Measurements from ENCODE around the gene ORMDL3. TPM values are rescaled to one million over a fixed set of nuclear protein-coding genes. Genes with fewer than 3 reads are reported as not detected.
"Not testable (repeated sequence)": the region's sequence is repeated elsewhere in the genome, so short reads cannot be mapped to it uniquely, and the experiment has no call there.

Gene ORMDL3
- total RNA-seq, 1 experiment from 2014 or later: 66.7 TPM

DNA sequence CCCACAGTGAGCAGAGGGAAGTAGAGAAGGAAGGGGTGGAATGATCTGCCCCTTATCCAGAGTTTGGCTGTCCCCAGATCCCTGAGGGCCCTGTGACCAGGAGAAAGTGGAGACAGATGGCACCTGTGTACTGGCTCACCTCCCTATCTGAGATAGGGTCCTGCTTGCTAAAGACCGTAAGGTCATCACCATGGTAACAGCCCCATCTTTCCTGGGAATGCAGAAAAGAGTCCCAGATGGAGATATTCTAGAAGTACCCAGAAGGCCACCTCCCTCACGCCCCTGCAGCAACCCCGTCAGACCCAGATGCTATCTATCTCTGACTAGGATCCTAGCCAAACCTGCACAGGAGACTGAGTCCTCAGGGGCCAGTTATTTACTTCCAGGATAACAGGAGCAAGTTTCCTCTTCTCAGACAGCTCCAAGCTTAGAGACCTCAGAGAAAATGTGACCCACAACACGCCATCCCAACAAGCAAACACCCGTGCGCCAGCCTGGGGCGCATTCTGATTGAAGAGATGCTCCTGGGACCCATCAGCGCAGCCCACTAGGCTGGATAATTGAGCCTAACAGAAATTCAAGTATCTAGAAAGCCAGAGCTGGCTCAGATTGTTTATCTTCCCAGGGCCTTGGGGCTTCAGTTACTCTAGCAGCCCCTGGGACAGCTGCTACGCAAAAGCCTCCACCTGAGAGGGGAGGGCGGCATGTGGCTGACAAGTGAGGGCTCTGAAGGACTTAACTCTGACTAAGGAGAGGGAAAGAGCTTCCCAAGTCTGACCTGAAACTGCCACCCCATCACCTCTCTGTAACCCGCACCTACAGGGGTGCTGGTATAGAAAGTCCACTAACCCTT is 1.9 kb downstream of the ORMDL3 start:
- DNase-seq (ENCODE audit: low spot score): no peak

DNA sequence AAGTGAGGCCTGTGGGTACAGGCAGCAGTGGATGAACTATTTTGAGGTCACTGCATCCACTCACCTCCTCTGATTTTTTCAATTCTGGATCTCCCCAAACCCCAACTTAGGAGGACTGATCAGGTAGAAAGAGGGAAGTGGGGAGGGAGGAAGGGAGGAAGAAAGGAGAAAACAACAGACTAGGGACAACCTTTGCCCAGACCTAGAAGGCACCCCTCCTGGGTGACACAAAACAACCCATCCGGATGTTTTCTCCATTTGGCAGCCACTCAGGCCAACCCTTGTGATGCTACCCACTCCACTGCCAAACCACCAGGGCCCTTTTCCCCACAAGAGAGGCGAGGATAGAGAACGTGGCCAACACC is 2.7 kb downstream of the ORMDL3 start:
- DNase-seq (ENCODE audit: low spot score): no peak

DNA sequence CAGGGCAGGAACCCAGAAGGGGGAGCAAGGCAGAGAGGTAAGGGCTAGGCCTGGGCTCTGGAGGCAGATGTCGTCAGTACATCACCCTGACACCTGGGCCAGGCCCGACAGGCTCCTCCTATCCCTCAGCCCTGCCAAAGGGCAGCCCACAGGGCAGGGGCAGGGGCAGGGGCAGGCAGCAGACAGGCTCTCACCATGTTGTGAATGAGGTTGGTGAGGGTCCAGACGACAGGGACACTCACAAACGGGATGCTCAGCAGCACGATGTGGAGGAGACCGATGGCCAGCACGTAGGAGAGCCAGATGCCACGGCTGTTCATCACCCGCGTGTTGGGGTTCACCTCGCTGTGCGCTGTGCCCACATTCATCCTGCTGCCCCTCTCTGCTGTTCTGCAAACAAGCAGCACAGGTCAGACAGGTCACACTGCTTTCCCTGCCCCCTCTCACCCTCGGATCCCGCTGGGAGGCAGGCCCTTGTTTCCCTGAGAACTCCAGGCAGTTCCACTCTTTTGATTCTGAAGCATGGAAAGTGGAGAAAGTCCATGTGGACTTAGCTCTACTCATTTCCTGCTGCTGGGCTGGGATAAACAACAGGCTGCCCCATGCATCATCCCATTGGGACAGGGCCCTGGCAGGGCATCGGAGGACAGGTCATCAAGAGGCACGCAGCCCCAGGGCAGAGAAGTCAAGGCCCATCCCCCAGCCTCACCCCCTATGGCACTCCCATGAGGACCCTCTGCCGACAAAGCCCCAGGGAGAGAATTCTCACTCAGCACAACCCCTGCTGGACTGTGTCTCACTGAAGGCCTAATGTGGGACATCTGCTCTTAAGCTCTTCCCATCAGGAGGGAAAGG is 3.3 kb downstream of the ORMDL3 start:
- no peak for DNase-seq (ENCODE audit: low spot score)

- no peak for DNase-seq (ENCODE audit: low spot score)
Observed at GRCh38 chr17:39923230-39923629, 4.2 kb downstream of the ORMDL3 start.

DNA sequence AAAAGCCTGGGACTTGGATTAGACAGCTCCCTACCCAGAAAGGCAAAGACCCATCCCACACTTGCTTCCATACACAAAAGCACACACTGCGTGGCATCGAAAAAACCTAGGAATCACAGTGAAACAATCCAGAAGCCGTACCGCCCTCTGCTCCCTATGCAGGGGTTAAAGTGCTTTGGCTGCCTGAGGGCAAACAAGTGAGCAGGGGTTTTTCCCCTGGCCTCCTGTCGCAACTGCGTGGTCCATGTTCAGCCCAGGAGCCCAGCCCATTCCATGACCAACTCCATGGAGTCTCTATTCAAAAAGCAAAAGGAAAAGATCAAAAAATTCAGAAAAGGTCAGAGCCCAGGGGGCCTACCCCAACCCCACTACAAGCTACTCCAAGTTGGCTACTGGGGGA is 5.4 kb downstream of the ORMDL3 start:
- no peak for DNase-seq (ENCODE audit: low spot score)

DNA sequence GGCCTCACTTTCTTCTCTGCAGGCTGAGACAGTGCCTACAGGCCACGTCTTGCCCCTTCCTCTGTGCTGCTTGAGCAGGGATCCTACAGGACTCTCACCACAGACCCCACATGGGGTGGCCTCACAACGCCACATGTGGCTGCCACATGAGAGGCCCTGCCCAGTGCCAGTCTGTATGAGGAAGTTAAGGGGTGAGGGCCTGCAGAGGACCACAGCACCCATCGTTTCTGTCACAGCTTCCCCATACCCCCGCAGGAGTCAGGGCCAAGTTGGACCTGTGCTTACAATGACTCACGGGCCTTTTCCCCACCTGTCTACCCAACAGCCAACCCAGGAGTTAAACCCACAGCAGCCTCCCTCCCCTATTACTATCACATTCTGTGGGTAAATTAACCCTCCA is 6.1 kb downstream of the ORMDL3 start:
- no peak for DNase-seq (ENCODE audit: low spot score)

- no peak for DNase-seq (ENCODE audit: low spot score)
Observed at GRCh38 chr17:39920218-39921210, 6.9 kb downstream of the ORMDL3 start.

- DNase-seq (ENCODE audit: low spot score): no peak
Observed at GRCh38 chr17:39919087-39919683, 8.2 kb downstream of the ORMDL3 start.

DNA sequence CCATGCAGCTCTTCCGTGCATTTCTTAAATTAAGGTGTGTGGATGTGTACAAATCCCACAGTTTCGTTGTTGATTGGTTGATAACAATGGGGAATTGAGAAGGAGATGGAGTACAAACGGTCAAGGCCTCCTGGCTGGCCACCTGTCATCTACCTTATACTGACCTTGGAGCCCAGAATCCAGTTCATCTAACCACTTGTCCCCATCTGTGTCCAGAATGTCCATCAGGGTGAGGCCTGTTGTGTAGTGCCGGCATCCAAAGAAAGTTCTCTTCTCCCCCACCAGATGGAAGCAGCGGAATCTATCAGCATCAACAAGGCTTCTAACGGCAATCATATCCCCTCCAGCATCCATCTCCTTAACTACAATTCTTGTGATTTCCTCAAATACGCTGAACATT is 10.5 kb downstream of the ORMDL3 start:
- DNase-seq (ENCODE audit: low spot score): peak; percentile 45

DNA sequence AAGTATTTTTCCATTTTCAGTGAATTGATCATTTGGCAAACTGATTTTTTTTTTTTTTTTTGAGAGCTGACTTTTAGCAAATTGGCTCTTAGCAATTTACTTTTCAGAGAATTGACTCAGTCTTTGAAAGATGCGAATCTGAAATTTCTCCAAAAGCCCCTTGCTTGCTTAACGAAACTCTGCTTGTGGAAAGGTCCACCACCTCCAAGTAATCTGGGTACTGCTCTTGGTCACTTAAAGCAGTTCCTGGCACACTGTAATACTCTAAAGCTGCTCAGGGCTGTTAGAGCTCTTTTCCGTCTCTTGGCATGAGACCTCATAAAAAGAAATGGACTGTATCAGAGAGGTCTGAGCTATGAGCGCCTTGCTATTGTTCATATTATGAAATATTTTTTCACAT is 11.8 kb downstream of the ORMDL3 start:
- no peak for DNase-seq (ENCODE audit: low spot score)

DNA sequence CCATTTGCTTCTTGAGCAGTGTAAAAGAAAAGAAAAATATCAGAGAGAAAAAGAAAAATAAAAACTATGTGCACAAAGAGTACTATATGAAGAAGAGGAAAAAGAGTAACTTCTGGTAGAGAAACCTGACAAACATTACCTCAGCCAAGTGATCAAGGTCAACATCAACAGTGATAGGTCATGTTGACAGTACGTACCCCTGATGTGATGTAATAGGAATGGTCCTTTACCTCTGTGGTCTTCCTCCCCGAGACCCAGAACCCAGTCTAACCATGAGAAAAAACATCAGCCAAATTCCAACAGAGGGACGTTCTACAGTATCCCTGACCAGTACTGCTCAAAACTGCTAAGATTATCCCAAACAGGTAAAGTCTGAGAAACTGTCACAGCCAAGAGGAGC is 13.4 kb downstream of the ORMDL3 start:
- no peak for DNase-seq (ENCODE audit: low spot score)

GRCh38 chr17:39908789-39909352 is 18.5 kb downstream of the ORMDL3 start:
- DNase-seq (ENCODE audit: low spot score): no peak

- DNase-seq (ENCODE audit: low spot score): no peak
Observed at GRCh38 chr17:39904990-39905288, 22.5 kb downstream of the ORMDL3 start.

DNA sequence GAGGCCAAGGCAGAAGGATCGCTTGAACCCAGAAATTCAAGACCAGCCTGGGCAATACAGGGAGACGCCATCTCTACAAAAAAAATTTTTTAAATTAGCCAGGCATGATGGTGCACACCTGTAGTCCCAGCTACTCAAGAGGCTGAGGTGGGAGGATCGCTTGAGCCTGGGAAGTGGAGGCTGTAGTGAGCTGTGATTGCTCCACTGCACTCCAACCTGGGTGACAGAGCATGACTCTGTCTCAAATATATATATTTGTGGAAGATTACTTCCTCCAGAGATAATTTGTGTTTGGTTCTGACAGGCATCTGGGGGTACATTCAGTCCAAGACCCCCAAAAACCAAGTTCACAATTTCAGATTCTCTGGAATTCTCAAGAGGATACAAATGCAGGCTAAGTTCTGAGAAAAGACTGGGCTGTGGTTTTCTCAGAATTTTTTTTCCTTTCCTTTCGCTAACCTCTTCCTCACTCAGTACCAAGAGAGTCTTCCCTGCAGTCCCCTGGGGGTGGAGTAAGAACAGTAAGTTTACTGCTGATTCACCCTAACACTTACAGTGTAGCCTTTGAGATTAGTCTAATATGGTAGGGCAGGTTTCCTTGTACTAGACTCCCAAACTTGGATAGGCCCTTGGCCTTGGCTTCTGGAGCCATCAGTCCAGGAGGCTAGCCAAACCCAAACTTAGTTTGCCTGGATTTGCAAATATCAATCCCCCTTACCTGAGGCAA is 24.1 kb downstream of the ORMDL3 start:
- no peak for DNase-seq (ENCODE audit: low spot score)

DNA sequence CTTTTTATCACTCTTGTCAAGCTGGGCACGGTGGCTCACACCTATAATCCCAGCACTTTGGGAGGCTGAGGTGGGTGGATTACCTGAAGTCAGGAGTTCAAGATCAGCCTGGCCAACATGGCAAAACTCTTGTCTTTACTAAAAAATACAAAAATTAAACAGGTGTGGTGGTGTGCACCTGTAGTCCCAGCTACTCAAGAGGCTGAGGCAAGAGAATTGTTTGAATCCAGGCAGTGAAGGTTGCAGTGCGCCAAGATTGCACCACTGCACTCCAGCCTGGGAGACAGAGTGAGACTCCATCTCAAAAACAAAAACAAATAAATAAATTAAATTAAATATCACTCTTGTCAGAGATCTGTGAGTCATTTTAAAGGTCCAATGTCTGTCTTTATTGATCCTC is 25.4 kb downstream of the ORMDL3 start:
- DNase-seq (ENCODE audit: low spot score): not testable (repeated sequence)

DNA sequence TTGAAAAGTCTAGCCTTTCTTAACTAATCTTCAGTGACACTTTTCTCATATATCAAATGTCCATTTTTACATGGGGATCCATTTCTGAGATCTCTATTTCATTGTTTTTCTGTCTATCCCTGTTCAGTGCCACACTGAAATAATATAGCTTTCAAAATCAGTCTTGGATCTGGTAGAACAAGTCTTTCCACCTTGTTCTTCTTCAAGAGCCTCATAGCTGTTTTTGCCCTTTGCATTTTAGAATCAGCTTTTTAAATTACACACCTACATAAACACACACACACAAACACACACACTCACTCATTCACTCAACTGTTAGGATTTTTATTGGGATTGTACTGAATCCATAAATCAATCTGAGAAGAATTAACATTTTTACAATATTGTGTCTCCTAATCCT is 28.2 kb downstream of the ORMDL3 start:
- peak; percentile 25 for DNase-seq (ENCODE audit: low spot score)

DNA sequence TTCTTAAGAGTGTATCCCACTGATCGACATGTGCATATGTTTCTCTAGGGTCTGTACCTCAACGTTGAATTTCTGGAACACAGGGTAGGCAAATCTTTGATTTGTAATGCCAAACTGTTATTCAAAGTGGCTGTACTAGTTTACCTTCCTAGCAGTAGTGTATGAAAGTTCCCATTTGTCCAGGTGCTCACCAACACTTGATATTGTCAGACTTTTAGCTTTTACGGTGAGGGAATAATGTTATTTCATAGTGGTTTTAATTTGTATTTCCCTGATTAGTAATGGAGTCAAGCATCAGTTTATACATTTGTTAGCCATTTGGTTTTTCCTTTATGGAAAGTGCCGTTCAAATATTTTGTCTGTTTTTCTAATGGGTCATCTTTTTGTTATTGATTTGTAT is 29.3 kb downstream of the ORMDL3 start:
- no peak for DNase-seq (ENCODE audit: low spot score)

- DNase-seq (ENCODE audit: low spot score): no peak
Observed at GRCh38 chr17:39894681-39895376, 32.6 kb downstream of the ORMDL3 start.

DNA sequence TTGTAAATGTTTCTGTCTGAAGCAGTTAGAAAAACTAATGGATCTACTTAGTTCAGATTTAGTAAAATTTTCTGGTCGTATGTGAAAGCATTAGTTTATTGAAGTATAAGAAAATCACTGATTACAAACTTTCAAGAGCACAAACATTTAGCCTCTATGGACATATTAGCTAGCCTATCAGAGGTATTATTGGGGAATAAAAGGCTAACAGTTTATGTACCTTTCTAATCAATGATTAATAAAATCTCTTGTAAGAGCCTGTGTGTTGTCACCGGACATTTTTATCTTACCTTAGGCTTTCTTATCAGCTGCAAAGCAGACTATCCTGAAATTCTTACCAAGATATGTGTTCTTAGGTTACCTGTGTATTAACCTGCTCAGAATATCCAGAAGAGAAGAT is 38.2 kb downstream of the ORMDL3 start:
- no peak for DNase-seq (ENCODE audit: low spot score)

DNA sequence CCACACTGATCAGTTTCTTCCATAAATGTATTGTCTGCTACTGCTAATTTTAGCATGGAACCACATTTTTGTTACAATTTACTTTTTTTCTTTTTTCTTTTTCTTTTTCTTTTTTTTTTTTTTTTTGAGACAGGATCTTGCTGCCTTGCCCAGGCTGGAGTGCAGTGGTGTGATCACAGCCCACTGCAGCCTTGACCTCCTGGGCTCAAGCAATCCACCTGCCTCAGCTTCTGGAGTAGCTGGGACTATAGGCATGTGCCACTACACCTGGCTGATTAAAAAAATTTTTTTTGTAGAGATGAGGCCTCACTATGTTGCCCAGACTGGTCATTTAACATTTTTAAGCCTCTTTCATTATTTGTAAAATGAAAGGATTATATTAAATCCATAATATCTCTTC is 40.3 kb downstream of the ORMDL3 start:
- DNase-seq (ENCODE audit: low spot score): no peak

Data from HT-29 (cell line).